KMS-11 (cell line): ENCODE results near the gene SAPCD1.

Experiments used
- H2AFZ ChIP-seq: fragments of 200-600 bp; sonication (generic); 2 replicates; pipeline ENCODE4 v1.6.1; 2016; ENCODE audit warnings: antibody characterized with exemption, mixed run types, low read depth
- H3K27ac ChIP-seq: fragments of 200-600 bp; sonication (generic); 2 replicates; pipeline ENCODE4 v1.6.1; 2016; ENCODE audit warnings: mild to moderate bottlenecking, mixed run types
- H3K27me3 ChIP-seq: fragments of 200-600 bp; sonication (generic); 2 replicates; pipeline ENCODE4 v1.6.1; 2017; ENCODE audit warnings: mild to moderate bottlenecking, low read depth, mixed run types, moderate library complexity; ENCODE audit not compliant: insufficient read depth
- H3K36me3 ChIP-seq: fragments of 200-600 bp; sonication (generic); 2 replicates; pipeline ENCODE4 v1.6.1; 2017; ENCODE audit warnings: mild to moderate bottlenecking, mixed run types; ENCODE audit not compliant: insufficient read depth
- H3K4me1 ChIP-seq: fragments of 200-600 bp; sonication (generic); 2 replicates; pipeline ENCODE4 v1.6.1; 2016; ENCODE audit warnings: mild to moderate bottlenecking, low read depth, mixed run types; ENCODE audit not compliant: poor library complexity, severe bottlenecking
- H3K4me2 ChIP-seq: fragments of 200-600 bp; sonication (generic); 2 replicates; pipeline ENCODE4 v1.7.0; 2016; ENCODE audit warnings: mild to moderate bottlenecking, mixed run types
- H3K4me3 ChIP-seq: fragments of 200-600 bp; sonication (generic); IDR thresholded peaks from 2 replicates; pipeline ENCODE4 v1.6.1; 2017; ENCODE audit warnings: low read depth, low read length, mixed read lengths; ENCODE audit not compliant: insufficient read depth
- H3K79me2 ChIP-seq: fragments of 200-600 bp; sonication (generic); 2 replicates; pipeline ENCODE4 v1.6.1; 2016; ENCODE audit warnings: low read depth, mixed run types; ENCODE audit not compliant: insufficient read depth
- H3K9ac ChIP-seq: fragments of 200-600 bp; sonication (generic); 2 replicates; pipeline ENCODE4 v1.6.1; 2016; ENCODE audit warnings: mild to moderate bottlenecking, mixed run types
- H4K20me1 ChIP-seq: fragments of 200-600 bp; sonication (generic); 2 replicates; pipeline ENCODE4 v1.6.1; 2016; ENCODE audit warnings: mild to moderate bottlenecking, mixed run types; ENCODE audit not compliant: insufficient read depth
- TF ChIP-seq, protein P1 (sequence below): fragments of 200-600 bp; sonication (generic); conservative IDR thresholded peaks from 2 replicates; pipeline ENCODE4 v1.6.1; 2017; ENCODE audit warnings: low read depth, mild to moderate bottlenecking, antibody characterized with exemption, low read length, moderate library complexity, mixed read lengths

SAPCD1 gene

DNA sequence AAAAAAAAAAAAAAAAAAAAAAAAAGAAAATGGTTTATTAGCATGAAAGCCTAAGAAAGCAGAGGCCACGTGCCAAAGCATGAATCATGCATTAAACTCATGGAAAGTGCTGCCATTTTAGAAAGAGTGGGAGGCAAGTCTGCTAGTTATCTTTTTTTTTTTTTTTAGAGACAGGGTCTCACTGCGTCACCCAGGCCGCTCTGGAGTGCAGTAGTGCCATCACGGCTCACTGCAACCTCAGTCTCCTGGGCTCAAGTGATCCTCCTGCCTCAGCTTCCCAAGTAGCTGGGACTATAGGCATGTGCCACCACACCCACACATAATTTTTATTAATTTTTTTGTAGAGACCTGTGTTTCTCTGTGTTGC is 9.5 kb downstream of the SAPCD1 start:
- H3K79me2 ChIP-seq, result no peaks in the 10 kb centered on the region

DNA sequence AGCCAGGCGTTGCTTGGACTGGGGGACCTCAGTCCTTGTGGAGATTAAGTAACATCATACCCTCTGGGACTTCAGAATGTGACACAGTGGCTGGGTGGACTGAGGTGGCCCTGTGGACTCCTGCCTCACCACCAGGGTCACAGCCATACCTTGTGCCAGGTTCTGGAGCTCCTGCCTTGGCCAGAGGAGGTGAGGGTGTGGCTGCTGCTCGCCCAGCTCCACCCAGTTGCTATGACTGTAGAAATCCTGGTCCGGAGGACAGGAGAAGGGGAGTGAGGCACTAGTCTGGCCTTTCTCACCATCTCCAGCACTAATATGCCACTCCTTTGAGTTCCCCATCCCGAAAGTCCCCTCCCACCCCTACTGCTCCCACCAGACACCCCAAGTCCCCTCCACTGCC is 12.7 kb downstream of the SAPCD1 start:
- H3K4me1 ChIP-seq, result peaks cover 47% of the 10 kb centered on the region
- H3K9ac ChIP-seq, result no peak overlapping the region
- no peaks in the 10 kb centered on the region for H3K79me2 ChIP-seq
- TF ChIP-seq, protein P1, sequence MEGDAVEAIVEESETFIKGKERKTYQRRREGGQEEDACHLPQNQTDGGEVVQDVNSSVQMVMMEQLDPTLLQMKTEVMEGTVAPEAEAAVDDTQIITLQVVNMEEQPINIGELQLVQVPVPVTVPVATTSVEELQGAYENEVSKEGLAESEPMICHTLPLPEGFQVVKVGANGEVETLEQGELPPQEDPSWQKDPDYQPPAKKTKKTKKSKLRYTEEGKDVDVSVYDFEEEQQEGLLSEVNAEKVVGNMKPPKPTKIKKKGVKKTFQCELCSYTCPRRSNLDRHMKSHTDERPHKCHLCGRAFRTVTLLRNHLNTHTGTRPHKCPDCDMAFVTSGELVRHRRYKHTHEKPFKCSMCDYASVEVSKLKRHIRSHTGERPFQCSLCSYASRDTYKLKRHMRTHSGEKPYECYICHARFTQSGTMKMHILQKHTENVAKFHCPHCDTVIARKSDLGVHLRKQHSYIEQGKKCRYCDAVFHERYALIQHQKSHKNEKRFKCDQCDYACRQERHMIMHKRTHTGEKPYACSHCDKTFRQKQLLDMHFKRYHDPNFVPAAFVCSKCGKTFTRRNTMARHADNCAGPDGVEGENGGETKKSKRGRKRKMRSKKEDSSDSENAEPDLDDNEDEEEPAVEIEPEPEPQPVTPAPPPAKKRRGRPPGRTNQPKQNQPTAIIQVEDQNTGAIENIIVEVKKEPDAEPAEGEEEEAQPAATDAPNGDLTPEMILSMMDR, result no peak
- H3K27me3 ChIP-seq, result no peaks in the 10 kb centered on the region
- no peak overlapping the region for H2AFZ ChIP-seq
- no peak overlapping the region for H3K27ac ChIP-seq
- H3K4me2 ChIP-seq, result no peak overlapping the region
- no peaks in the 10 kb centered on the region for H4K20me1 ChIP-seq
- H3K36me3 ChIP-seq, result no peaks in the 10 kb centered on the region
- no peak overlapping the region for H3K4me3 ChIP-seq

More for the DNA sequence above, 9.5 kb downstream of the SAPCD1 start:
- H3K4me1 ChIP-seq, result peaks cover 27% of the 10 kb centered on the region
- no peak overlapping the region for H3K4me2 ChIP-seq
- H3K4me3 ChIP-seq, result no peak overlapping the region
- no peaks in the 10 kb centered on the region for H3K36me3 ChIP-seq
- H3K27ac ChIP-seq, result no peak overlapping the region
- H3K27me3 ChIP-seq, result no peaks in the 10 kb centered on the region
- TF ChIP-seq, protein P1, result no peak
- no peak overlapping the region for H3K9ac ChIP-seq
- no peak overlapping the region for H2AFZ ChIP-seq
- H4K20me1 ChIP-seq, result no peaks in the 10 kb centered on the region

DNA sequence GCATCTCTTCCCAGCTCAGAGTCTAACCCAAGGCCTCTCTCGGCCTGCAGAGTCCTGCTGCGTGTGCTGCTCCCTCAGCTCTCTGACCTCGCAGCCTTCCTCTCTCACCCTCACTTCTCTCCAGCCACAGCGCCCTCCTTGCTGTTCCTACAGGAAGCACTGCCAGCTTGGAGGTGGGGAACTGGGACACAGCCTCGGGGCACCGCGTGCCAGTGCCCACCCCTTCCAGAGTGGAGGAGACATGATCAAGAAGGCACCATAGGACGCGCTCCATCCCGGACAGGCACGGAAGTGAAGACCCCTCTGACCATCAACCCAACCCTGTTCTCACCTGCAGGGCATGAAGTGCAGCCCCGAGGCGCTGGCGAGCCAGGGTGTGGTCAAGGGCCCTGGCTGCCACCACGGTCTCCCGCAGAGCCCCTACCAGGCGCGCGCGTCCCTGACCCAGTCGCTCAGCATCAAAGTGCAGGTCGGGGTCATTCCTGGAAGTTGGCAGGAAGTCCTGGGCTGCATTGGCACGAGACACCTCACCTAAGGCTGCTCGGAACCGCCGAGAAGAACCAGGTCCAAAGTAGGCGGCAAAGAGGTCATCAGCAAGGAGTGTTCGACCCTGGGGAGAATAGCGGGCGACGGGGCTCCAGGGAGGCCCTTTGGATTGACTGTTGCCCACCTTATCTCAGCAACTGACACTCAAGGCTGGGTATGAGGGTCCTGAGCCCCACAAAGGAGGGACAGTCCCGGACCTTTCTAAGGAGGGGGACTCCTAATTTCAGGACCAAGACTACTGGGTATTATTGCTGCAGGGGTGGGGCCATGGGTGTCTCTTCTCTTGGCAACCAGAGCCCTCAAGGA is 13.4 kb downstream of the SAPCD1 start:
- H3K9ac ChIP-seq, result peak overlapping the region; percentile 58
- H3K36me3 ChIP-seq, result no peaks in the 10 kb centered on the region
- TF ChIP-seq, protein P1, result no peak
- no peaks in the 10 kb centered on the region for H3K79me2 ChIP-seq
- no peaks in the 10 kb centered on the region for H4K20me1 ChIP-seq
- H3K4me1 ChIP-seq, result peaks cover 44% of the 10 kb centered on the region
- H3K4me3 ChIP-seq, result no peak overlapping the region
- H2AFZ ChIP-seq, result no peak overlapping the region
- peak overlapping the region; percentile 79 for H3K27ac ChIP-seq
- H3K4me2 ChIP-seq, result peak overlapping the region; percentile 89
- H3K27me3 ChIP-seq, result no peaks in the 10 kb centered on the region

DNA sequence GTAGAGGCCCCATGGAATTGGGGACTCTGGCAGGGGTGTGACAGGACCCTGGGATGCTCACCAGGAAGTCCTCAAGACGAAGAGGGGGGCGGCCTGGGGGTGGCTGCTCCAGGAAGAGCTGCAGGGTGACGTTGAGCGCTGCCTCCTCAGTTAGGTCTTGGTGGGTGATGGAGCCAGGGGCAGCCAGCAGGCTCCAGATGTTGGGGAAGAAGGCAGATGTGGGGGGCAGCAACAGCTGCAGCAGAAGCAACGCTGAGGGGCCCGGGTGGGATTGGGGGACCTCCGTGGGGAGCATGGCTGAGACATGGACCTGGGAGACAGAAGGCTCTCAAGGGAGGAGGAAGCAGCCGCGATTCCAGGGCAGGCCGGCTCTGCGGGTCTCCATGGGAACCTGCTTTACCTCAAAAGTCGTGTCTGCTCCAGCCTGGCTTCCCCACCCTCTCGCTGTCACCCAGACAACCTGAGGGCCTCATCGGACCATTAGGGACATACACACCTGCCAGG is 14.1 kb downstream of the SAPCD1 start:
- H2AFZ ChIP-seq, result peak overlapping the region; percentile 47; the same call in 1 of the 2 replicates
- H3K27me3 ChIP-seq, result no peaks in the 10 kb centered on the region
- H3K27ac ChIP-seq, result peak overlapping the region; percentile 79
- H3K4me2 ChIP-seq, result peak overlapping the region; percentile 89
- TF ChIP-seq, protein P1, result no peak
- no peaks in the 10 kb centered on the region for H4K20me1 ChIP-seq
- H3K4me1 ChIP-seq, result peaks cover 40% of the 10 kb centered on the region
- H3K36me3 ChIP-seq, result peaks cover 1% of the 10 kb centered on the region; the same call in 1 of the 2 replicates
- H3K79me2 ChIP-seq, result no peaks in the 10 kb centered on the region
- H3K4me3 ChIP-seq, result no peak overlapping the region
- peak overlapping the region; percentile 58 for H3K9ac ChIP-seq
